Measurements from ENCODE around the gene STPG3.

STPG3 gene

DNA sequence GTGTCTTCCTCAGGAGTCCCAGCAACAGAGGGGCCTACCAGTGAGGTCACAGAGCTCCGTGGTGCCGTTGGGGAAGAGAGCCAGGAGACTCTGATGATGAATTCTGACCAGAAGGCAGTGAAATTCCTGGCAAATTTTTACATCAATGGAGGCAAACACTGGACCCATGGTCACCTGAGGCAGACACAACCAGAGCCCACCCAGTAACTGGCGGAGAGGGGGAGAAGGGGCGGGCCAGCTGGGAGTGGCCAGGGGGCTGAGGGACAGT lies at the start of gene STPG3:
Gene STPG3 (plus strand): TSS at position 93 of the 268 bp plus-strand sequence. CDS start 1 bp downstream, at position 94.
- no peak for DNase-seq (ENCODE audit: low read depth in 2 of 2)

- no peak for DNase-seq (ENCODE audit: low read depth in 2 of 2)
Measured at GRCh38 chr9:137202966-137203365, 48.1 kb upstream of the STPG3 start.

DNA sequence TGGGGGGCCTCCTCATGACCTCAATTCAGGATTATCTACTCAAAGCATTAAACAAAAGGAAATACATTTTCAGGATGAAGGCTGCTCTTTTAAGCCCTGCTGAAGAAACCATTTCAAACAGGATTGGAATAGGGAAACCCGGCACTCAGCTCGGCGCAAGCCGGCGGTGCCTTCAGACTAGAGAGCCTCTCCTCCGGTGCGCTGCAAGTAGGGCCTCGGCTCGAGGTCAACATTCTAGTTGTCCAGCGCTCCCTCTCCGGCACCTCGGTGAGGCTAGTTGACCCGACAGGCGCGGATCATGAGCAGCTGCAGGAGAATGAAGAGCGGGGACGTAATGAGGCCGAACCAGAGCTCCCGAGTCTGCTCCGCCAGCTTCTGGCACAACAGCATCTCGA lies 46.4 kb upstream of the STPG3 start:
- no peak for DNase-seq (ENCODE audit: low read depth in 2 of 2)

GRCh38 chr9:137205126-137206069 lies 45.7 kb upstream of the STPG3 start, which contains the start of the genes NDOR1 and TMEM203:
NDOR1 (plus strand) TSS chr9:137205700; CDS start chr9:137205778, 78 bp downstream.
TMEM203 (minus strand) TSS chr9:137205648; CDS start chr9:137205414, 234 bp downstream.
- peak; percentile 88 to 93 for DNase-seq (ENCODE audit: low read depth in 2 of 2)

DNA sequence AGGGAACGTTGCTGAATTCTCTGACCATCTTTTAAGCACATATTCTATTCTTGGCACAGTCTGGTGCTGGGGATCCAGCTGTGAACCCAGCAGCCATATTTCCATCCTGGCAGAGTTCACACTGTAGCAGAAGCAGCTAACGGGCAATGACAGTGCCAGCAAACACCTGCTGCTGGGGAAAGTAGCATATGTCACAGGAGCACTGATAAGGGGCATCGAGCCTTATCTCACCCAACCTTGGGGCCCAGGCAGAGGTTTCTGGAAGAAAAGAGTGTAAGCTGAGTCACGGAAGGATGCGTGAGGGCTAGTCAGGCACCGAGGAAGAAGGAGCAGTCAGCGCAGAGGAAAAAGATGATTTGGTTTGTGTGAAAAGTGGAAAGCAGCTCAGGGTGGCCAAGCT lies 44.5 kb upstream of the STPG3 start:
- no peak for DNase-seq (ENCODE audit: low read depth in 2 of 2)

DNA sequence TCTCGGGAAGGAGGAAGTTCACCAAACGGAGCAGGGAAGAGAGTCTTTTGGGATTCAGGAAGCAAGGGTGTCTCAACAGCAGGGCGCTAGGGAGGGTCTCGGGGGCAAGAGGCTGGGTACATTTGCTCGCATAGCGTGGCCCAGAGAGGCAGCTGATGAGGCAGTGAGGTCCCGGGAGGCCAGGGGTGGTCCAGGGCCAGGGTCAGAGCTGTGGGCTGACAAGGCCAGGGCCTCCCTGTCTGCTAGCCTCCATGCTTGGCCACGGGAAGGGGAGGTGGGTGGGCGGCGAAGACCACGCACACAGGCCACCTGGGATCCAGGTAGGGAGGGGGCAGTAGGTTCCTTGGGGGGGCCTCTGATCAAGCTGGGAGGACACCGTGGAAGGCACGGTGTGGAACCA lies 39.6 kb upstream of the STPG3 start:
- DNase-seq (ENCODE audit: low read depth in 2 of 2): no peak

GRCh38 chr9:137212520-137212919 lies 38.6 kb upstream of the STPG3 start:
- no peak for DNase-seq (ENCODE audit: low read depth in 2 of 2)

- DNase-seq (ENCODE audit: low read depth in 2 of 2): no peak
Measured at GRCh38 chr9:137213160-137214060, 37.7 kb upstream of the STPG3 start.

DNA sequence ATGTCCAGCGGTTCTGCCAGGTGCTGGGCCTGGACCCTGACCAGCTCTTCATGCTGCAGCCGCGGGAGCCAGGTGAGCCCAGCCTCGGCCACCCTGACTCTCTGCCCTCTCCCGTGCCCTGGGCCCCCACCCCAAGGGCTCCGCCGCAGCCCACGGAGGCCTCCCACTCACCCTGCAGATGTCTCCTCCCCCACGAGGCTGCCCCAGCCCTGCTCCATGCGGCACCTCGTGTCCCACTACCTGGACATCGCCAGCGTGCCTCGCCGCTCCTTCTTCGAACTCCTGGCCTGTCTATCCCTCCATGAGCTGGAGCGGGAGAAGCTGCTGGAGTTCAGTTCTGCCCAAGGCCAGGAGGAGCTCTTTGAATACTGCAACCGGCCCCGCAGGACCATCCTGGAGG lies 36.5 kb upstream of the STPG3 start:
- DNase-seq (ENCODE audit: low read depth in 2 of 2): no peak

DNA sequence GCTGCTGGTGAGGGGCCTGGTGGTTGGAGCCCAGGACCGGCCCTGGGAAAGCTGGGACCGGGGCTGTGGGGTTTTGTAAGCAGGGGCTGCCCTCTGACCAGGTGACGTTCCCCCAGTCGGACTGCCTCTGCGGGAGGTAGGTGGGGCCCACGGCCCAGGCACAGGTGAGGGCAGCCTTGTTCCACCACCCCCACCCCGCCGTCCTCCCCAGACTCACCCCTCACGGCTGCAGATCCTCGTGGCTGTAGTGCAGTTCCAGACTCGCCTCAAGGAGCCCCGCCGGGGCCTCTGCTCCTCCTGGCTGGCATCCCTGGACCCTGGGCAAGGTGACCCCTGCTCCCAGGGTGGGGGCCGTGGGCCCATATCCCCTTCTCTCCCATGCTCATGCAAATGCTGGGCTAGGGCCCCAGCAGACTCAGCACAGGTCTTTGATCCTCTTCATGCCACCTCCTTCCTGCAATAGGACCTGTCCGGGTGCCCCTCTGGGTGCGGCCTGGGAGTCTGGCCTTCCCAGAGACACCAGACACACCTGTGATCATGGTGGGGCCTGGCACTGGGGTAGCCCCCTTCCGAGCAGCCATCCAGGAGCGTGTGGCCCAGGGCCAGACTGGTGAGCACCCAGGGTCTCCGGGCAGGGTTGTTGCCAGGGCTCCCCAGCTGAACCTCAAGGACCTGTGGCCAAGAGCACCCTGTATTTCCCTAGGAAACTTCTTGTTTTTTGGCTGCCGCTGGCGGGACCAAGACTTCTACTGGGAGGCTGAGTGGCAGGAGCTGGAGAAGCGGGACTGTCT lies 35.7 kb upstream of the STPG3 start:
- DNase-seq (ENCODE audit: low read depth in 2 of 2): no peak

DNA sequence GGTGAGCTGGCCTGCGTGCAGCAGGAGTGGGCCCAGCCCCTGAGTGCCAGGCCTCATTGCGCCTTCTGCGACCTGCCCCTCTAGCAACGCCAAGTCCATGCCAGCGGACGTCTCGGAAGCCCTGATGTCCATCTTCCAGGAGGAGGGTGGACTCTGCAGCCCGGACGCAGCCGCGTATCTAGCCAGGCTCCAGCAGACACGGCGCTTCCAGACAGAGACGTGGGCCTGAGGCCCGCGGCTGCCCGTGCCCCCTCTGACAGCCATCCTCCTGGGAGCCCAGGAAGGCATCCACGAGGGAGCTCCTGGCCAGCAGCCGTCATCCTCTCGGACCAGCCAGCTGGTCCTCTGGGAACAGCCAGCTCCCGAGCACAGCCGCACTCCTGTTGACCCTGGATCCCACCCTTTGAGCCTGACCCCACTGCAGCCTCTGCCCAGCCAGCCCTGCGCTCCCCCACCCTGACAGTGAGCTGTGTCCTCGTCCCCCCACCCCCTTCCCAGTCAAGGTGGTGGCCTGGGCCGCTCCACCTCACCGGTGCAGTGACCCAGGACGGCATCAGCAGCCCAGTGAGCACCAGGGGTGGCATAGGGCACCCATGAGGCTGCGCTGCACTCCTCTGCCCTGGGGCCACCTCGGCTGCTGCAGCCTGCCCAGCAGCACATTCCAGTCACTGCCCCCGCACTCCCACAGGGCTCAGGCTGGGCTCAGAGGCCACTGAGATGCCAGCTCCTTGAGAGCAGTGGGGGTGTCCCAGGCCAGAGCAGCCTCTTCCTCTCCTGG lies 34.7 kb upstream of the STPG3 start:
- no peak for DNase-seq (ENCODE audit: low read depth in 2 of 2)

DNA sequence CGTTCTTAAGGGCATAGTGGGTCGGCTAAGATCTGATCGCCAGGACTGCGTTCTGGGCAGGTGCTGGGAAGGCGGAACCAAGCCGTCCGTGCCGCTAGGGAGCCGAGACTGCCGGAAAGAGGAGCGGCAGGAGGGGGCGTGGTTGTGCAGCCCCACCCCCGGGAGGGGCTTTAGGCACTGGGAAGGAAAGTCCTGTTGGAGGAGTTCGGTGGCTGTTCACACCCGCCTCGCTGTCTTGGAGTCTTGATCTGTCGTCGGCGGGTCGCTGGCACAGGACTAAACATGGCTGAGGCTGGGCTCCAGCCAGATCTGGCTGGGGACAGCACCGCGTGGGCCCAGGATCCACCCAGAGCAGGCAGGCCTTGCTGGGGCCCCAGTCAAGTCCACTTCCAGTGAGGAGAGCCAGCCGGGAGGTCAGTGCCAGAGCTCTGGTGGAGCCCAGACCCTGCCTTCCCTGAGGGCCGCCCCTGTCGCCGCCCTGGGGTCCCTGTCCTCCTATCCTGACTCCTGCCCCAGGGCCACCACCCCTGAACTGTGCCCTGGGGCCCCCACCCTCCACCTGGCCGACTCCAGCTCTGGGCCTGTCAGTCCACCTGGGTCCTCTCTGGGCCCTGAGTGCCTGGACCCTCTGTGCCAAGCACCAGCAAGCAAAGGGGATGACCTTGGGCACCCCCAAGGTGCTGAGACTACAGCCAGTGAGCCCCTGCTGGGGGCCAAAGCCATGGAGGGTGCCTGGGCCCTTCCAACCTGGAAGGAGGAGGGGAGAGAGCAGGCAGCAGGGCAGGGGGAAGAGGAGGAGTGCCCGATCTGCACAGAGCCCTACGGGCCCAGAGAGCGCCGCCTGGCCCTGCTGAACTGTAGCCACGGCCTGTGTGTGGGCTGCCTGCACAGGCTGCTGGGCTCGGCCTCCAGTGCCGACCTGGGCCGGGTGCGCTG lies 33.5 kb upstream of the STPG3 start:
- DNase-seq (ENCODE audit: low read depth in 2 of 2): no peak

DNA sequence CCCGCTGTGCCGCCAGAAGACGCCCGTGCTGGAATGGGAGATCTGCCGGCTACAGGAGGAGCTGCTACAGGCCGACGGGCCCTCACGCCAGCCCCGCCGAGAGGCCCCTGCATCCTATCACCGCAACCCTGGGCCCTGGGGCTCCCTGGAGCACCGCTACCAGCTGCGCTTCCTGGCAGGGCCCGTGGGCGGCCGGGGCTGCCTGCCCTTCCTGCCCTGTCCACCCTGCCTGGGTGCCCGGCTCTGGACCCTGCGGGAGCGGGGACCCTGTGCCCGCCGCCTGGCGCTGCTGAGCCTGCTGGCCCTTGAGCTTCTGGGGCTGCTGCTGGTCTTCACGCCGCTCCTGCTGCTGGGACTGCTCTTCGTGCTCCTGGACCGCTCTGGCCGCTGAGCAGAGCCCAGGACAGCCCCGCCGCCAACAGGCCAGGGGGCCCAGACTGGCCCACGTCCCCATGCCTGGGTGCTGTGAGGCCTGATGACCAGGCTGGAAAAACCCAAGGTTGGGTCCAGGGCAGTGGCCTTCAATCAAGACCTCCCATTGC lies 32.8 kb upstream of the STPG3 start:
- DNase-seq (ENCODE audit: low read depth in 2 of 2): no peak

- no peak for DNase-seq (ENCODE audit: low read depth in 2 of 2)
Measured at GRCh38 chr9:137218754-137219271, 32.3 kb upstream of the STPG3 start.

DNA sequence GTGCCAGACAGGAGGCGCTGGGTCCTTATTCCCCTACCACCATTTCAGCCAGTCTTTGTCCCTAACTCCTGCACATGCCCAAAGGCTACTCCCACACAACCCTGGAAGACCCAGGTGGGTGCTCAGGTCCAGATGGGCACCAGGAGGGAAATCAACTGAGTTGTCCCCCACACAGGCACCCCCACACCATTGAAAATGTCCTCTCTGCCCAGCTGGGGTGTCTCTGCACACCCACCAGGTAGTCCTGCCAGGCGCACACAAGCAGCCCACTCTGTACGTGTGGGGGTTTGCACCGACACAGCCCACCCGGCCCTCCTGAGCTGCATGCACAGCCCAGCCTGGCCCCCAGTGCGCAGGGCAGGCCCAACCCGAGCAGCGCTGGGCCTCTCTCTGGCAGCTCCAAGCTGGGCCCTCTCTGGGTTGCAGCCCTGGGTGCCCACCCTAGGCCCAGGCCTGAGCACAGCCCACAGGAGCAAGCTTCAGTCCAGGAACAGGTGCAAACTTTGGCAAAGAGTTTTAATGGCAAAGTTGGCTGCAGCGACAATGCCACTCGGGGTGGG lies 31.2 kb upstream of the STPG3 start:
- no peak for DNase-seq (ENCODE audit: low read depth in 2 of 2)

- no peak for DNase-seq (ENCODE audit: low read depth in 2 of 2)
Measured at GRCh38 chr9:137220317-137221094, 30.6 kb upstream of the STPG3 start.

- DNase-seq (ENCODE audit: low read depth in 2 of 2): no peak
Measured at GRCh38 chr9:137221095-137221505, 30.0 kb upstream of the STPG3 start.

GRCh38 chr9:137221506-137222111 lies 29.5 kb upstream of the STPG3 start:
- DNase-seq (ENCODE audit: low read depth in 2 of 2): no peak

Measured in stimulated activated CD8-positive, alpha-beta memory T cell treated with anti-CD3 and anti-CD28 coated beads, Interleukin-15, amount 100 ng/mL, for 48 hours (primary cell).